Measurements from ENCODE around the gene BCAR3.

- TF ChIP-seq CTCF (IDR thresholded peaks at IDR 0.05; ENCODE audit: poor library complexity) (no peak), EZH2phosphoT487 (IDR thresholded peaks at IDR 0.05; ENCODE audit: low read depth, severe bottlenecking, unreplicated experiment) (no peak), EZH2 (IDR thresholded peaks at IDR 0.05; ENCODE audit: borderline replicate concordance) (no peak)
Measured at GRCh38 chr1:93623875-93624274, 57.8 kb downstream of the BCAR3 start.
